ENCODE results near the gene PDZRN4.
A peak's percentile ranks its signal among the peaks of the same experiment; 100 is the strongest.

DNA sequence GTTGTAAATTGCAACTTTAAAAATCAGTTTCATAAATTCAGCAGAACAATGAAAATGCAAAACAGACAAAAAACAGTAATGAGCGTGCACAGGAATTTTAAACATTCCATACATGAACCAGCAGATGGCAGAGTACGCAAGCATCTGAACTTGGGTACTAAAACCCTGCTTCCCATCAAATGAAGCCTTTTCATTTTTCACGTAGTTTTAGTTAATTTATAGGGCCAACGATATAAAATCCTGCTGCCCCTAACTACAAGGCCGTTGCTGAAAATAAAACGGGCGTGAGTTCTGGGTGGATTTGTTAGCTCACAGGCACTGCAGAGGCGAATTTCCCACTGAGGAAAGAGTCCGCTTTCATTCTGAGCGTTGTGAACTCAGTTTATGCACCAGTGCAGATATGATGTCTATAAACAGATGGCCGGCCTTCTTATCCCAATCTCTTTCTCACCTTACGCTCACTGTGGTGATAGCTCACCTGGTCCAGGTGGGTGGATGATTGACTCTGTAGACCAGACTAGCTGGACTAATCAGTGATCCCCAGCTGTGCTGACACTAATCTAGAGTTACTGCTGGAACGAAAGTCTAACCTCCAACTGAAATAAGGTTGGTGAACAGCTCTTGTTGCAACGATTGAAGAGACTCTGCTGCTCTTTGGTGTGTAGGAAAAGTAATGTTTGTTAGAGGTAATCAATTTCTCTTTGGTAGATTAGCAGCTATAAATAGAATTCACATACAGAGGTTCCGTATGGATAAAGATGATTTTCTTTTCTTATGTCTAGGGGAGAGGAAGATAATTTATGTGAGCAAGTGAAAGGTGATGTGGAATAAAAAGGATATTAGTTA, 89.2 kb downstream of the PDZRN4 start:
- TF ChIP-seq, protein P1, sequence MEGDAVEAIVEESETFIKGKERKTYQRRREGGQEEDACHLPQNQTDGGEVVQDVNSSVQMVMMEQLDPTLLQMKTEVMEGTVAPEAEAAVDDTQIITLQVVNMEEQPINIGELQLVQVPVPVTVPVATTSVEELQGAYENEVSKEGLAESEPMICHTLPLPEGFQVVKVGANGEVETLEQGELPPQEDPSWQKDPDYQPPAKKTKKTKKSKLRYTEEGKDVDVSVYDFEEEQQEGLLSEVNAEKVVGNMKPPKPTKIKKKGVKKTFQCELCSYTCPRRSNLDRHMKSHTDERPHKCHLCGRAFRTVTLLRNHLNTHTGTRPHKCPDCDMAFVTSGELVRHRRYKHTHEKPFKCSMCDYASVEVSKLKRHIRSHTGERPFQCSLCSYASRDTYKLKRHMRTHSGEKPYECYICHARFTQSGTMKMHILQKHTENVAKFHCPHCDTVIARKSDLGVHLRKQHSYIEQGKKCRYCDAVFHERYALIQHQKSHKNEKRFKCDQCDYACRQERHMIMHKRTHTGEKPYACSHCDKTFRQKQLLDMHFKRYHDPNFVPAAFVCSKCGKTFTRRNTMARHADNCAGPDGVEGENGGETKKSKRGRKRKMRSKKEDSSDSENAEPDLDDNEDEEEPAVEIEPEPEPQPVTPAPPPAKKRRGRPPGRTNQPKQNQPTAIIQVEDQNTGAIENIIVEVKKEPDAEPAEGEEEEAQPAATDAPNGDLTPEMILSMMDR (IDR thresholded peaks at IDR 0.05), result peak; percentile 40 to 55 (median 53)
- no peak for TF ChIP-seq POLR2A (IDR thresholded peaks at IDR 0.05)
